NCI-H748 treated with DMSO at 0.1 percent for 48 hours (cell line): Measurements from ENCODE around the gene SPDYE9.
"Not testable (repeated sequence)": the region's sequence is repeated elsewhere in the genome, so short reads cannot be mapped to it uniquely, and the experiment has no call there.

Experiments used
- DNase-seq: peaks from one replicate; lab custom pipeline; 2025; lab: John Stamatoyannopoulos, UW

Gene SPDYE9, protein sequence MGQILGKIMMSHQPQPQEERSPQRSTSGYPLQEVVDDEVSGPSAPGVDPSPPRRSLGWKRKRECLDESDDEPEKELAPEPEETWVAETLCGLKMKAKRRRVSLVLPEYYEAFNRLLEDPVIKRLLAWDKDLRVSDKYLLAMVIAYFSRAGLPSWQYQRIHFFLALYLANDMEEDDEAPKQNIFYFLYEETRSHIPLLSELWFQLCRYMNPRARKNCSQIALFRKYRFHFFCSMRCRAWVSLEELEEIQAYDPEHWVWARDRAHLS

GRCh38 chr7:73085938-73086337, at the start of gene SPDYE9:
SPDYE9 (minus strand) TSS chr7:73086038; CDS start chr7:73084238, 1,800 bp downstream.
- DNase-seq: not testable (repeated sequence)

DNA sequence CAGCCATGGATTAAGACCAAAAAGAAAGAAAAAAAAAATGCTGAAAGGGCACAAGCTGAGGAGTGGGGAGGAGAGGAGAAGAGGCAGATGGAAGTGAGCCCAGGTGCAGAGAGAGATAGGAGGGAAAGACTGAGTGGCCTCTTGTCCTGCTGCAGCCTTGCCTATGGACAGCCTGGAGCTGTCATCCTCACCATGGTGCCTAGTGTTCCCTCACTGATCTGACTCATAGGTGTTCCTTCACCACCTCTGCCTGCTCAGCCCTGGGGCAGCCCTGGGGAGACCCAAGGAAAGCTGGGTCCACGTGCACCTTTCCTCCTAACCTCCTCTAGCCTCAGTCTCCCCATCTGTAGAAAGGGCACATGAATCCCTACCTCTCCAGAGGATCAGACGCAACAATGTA, 49.0 kb upstream of the SPDYE9 start:
- DNase-seq: not testable (repeated sequence)

DNA sequence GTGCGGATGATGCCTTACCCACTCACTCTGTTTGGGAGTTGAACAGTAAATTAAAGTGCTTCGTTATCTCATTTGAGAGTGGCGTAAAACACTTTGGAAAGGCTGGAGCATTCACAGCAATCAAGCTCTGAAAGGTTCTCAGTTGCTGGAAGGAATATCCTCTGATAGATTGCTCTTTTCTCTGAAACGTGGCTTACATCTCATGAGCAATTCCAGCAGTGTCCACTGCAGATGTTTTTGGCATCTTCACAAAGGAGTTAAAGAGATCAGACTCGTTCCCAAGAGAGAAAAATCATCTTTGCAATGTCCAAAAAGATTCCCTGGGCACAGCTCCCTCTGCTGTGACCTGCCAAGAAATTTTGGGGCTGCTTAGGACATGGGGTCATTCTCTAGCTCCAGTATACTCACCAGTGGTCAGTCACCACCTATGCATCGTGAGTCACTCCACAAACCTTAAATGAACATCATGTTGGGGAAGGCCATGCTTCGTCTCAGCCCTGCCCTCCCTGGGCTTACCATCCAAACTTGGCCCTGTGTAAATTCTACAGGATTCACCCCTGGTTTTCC, 46.9 kb upstream of the SPDYE9 start:
- DNase-seq: not testable (repeated sequence)

DNA sequence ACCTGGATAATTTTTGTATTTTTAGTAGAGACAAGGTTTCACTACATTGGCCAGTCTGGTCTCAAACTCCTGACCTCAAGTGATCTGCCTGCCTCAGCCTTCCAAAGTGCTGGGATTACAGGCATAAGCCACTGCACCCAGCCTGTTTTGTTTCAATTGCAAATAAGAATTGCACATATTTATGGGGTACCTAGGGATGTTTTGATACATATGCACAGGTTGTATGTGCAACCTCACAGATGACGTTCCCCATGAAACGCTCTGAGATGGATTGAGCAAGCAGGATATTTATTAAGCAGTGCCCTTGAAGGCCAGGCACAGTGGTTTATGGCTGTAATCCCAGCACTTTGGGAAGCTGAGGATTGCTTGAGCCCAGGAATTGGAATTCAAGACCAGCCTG, 44.8 kb upstream of the SPDYE9 start:
- DNase-seq: not testable (repeated sequence)

DNA sequence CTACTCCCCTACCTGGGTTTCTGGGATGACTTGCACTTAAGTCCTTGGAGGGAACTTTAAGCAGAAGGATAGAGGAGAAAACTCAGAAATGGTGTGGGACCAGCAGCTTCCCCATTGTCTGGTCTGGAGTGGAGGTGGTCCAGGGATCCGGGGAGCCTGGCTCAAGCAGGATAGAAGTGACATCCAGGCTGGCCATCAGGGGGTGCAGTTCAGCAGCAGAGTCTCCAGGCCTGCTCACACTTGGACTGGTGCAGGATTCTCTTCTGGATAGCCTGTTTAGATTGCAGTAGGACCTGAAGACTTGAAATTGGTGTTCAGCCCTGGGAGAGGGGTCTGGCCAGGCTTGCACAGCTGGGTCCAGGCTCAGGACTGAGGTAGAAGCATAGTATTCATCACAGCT, 38.3 kb upstream of the SPDYE9 start:
- not testable (repeated sequence) for DNase-seq

- not testable (repeated sequence) for DNase-seq
Observed at GRCh38 chr7:73122778-73123447, 37.1 kb upstream of the SPDYE9 start.

DNA sequence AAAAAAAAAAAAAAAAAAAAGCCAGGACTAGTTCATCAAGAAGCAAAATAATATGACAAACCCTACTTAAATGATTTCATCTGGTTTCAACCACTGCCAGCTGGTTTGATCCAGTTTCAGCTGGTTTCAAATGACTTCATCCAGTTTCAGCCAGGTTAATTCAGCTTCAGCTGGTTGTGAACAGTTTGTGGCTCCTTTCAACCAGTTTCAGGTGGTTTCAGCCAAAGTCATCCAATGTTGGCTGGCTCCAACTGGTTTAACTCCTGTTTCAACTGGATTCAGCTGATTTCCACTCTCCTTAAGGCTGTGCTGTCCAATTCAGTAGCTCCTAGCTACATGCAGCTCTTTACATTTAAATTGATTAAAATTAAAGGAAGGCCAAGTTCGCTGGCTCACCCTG, 32.3 kb upstream of the SPDYE9 start:
- not testable (repeated sequence) for DNase-seq

DNA sequence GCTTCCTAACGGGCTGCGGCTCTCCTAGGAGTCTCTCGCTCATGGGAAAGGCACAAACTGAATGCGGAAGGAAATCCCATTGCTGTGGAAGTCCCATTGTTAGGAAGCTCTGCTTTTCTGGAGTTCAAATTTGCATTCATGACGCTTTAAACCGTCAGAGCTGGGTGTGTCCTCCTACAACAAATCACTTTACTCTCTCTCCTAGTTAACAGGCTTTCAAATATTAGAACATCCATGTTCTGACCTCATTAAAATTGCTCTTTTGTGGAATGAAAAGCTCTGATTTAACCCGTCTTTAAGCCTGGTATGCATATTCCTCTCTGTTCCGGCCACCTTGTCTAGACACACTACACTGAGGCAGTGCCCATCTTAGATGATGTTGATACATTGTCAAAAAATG, 28.0 kb downstream of the SPDYE9 start, which contains the start of gene SPDYE11:
TSS of gene SPDYE11 (minus strand) at position 101 of the 400 bp plus-strand sequence. CDS start 1,800 bp downstream, outside the sequence.
- DNase-seq: not testable (repeated sequence)

- not testable (repeated sequence) for DNase-seq
Observed at GRCh38 chr7:73029666-73030065, 56.2 kb downstream of the SPDYE9 start, which contains the start of gene SPDYE8. SPDYE8 (minus strand) TSS chr7:73029766; CDS start chr7:73027966, 1,800 bp downstream.
